ENCODE data around the gene NFIX. TPM values are rescaled to one million over a fixed set of nuclear protein-coding genes. Genes with fewer than 3 reads are reported as not detected.

NFIX gene
- total RNA-seq, 2 experiments from 2014 or later = 4.7 to 5.0 TPM

DNA sequence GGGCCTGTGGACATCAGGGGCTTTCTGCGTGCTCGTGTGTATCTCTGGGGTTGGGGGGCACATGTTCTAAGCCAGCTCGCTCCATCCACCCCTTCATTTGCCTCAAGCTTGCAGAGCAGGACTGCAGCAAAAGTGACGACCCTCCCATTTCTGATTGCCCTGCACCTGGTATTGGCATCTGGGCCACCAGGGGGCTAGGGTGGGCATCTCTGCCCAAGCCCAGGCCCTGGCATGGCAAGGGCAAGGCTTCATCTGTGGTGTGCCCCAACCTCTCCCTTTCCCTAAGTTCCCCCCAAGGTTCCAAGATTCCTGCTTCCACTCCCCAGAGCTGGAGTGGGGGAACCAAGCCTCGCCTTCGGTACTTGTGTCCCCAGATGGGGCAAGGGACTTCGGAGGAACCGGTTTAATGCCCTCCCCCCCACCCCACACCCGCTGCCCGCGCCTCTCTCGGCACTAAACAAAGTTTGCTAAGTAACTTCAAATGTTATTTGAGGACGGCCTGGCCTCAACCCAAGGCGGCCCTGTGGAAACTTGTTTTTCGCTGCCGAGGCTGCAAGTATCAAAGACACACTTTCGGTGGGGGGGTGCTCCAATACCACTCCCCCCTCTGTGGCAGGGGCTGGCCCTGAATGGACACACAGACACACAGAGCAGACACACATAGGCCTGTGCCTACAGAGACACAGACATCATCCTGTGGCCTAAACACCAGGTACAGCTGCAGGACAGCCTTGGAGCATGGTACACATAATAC, 12.2 kb downstream of the NFIX start:
- Mint-ChIP-seq H3K4me3 (no peak overlapping the region), H3K9me3 (no peaks in the 10 kb centered on the region), H3K27me3 (peaks cover 25% of the 10 kb centered on the region), H3K4me1 (ENCODE audit: low read depth) (peaks cover 4% of the 10 kb centered on the region), H3K36me3 (ENCODE audit: low read depth) (no peaks in the 10 kb centered on the region), H3K27ac (no peak overlapping the region)
- intact Hi-C loops (cut with micrococcal nuclease) = no loop called here
- DNase-seq = no peak
- TF ChIP-seq, protein P1, sequence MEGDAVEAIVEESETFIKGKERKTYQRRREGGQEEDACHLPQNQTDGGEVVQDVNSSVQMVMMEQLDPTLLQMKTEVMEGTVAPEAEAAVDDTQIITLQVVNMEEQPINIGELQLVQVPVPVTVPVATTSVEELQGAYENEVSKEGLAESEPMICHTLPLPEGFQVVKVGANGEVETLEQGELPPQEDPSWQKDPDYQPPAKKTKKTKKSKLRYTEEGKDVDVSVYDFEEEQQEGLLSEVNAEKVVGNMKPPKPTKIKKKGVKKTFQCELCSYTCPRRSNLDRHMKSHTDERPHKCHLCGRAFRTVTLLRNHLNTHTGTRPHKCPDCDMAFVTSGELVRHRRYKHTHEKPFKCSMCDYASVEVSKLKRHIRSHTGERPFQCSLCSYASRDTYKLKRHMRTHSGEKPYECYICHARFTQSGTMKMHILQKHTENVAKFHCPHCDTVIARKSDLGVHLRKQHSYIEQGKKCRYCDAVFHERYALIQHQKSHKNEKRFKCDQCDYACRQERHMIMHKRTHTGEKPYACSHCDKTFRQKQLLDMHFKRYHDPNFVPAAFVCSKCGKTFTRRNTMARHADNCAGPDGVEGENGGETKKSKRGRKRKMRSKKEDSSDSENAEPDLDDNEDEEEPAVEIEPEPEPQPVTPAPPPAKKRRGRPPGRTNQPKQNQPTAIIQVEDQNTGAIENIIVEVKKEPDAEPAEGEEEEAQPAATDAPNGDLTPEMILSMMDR (IDR thresholded peaks at IDR 0.05) = no peak
- POLR2A ChIA-PET = interaction anchor here (0.7 kb wide), 1 partner anchor 92 kb away, joined by 3 read pairs; no protein-coding TSS in a partner anchor
- CTCF ChIA-PET = interaction anchor here (0.7 to 2.3 kb wide), 4 partner anchors 26 to 42 kb away, joined by 3 to 16 read pairs (median 6); no protein-coding TSS in a partner anchor
- no peak for ATAC-seq

DNA sequence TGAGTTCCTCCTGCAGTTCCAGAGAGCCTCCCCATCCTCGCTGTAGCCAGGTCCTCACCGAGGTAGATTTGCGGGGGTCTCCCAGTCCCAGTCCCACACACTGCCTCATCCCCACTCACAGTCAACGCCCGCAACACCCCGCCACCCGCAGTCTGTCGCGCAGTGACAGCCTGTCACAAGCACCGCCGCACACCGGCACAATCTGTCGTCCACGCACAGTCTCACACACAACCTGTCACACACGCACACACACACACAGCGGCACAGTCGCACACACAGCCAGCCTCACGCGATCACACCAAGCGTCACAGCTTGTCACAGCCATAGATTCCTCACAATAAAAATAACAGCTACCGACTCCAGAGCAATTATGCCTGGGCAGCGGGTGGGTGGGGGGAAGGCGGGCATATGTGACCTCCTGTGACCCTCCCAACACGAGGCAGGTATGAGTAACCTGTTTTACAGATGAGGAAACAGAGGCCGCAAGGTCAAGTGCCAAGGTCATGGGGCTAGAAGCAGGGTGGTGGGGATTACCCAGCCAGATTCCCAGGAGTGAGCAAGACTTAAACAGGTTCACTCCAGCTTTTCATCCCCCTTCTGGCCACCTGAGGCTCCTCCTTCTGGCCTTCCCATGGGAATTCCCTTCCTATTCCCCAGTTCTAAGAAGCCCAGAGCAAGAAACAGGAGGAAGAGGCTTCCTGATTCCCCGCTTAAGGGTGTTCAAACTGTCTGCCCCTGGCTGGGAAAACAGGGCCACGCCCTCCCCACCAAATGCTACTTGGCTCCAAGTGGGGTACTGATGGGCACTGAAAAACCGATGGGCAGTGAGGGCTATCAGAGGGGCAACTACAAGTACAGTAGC, 13.9 kb downstream of the NFIX start:
- no peak overlapping the region for H3K27ac Mint-ChIP-seq
- CTCF ChIA-PET = interaction anchor here (1.0 to 1.9 kb wide), 2 partner anchors 44 to 52 kb away, joined by 3 to 7 read pairs; no protein-coding TSS in a partner anchor
- POLR2A ChIA-PET = interaction anchor here (0.5 kb wide), 1 partner anchor 17 kb away, joined by 3 read pairs; no protein-coding TSS in a partner anchor
- H3K4me1 Mint-ChIP-seq (ENCODE audit: low read depth) = peaks cover 17% of the 10 kb centered on the region
- peaks cover 1% of the 10 kb centered on the region for H3K36me3 Mint-ChIP-seq (ENCODE audit: low read depth)
- H3K9me3 Mint-ChIP-seq = no peaks in the 10 kb centered on the region
- H3K4me3 Mint-ChIP-seq = no peak overlapping the region
- H3K27me3 Mint-ChIP-seq = peaks cover 38% of the 10 kb centered on the region
- intact Hi-C loops (cut with micrococcal nuclease) = no loop called here
- DNase-seq (no peak), ATAC-seq (no peak)
- TF ChIP-seq, protein P1 (IDR thresholded peaks at IDR 0.05) = no peak

DNA sequence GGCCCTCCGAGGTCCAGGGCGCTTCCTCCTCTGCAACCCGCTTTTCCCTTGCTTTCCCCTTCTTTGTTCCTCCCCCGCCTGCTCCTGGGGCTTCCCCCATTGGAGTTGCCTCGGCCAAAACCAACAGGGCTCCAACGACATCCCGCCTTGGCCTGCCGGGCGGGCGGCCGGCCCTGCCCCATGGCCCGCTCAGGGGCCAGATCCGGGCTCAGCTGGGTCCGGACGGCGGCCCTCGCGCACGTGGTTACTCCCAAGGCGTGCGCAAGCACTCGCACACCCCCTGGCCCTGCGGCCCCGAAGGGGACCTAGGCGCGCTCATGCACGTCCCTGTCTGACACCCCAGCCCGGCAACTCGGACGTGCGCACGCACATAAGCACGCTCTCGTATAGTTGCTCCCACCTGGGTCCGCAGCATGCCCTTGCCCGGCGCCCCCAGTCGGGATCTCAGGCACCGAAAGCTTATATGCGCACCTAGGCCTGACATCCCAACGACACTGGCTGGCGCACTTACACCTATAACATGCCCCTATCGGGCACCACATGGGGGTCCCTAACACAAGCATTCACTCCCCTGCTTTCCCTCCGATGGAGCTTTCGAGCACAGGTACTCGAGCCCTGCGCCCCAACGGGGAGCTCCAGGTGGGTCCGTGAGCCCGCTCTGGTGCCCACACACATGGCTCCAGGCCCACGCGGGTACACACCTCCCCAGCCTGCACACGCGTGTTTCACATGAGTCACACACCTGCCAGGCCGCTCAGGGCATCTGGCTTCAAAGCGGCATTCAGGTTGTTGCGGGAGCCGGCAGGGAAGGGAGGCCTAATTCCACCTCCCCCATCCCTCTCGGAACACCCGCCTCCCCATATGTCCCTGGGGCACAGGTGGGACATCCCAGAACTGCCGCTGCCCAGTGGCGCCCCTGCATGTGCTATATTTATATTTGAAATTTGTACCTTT, 15.0 kb downstream of the NFIX start:
- CTCF ChIA-PET = interaction anchor here (1.7 kb wide), 1 partner anchor 51 kb away, joined by 9 read pairs; no protein-coding TSS in a partner anchor
- POLR2A ChIA-PET = no interaction called here
- H3K27ac Mint-ChIP-seq = no peak overlapping the region
- ATAC-seq (no peak), DNase-seq (no peak)
- no peaks in the 10 kb centered on the region for H3K9me3 Mint-ChIP-seq
- H3K36me3 Mint-ChIP-seq (ENCODE audit: low read depth) = peaks cover 1% of the 10 kb centered on the region
- TF ChIP-seq, protein P1 (IDR thresholded peaks at IDR 0.05) = no peak
- H3K4me1 Mint-ChIP-seq (ENCODE audit: low read depth) = peaks cover 19% of the 10 kb centered on the region
- H3K27me3 Mint-ChIP-seq = peaks cover 46% of the 10 kb centered on the region
- H3K4me3 Mint-ChIP-seq = no peak overlapping the region
- intact Hi-C loops (cut with micrococcal nuclease) = no loop called here

DNA sequence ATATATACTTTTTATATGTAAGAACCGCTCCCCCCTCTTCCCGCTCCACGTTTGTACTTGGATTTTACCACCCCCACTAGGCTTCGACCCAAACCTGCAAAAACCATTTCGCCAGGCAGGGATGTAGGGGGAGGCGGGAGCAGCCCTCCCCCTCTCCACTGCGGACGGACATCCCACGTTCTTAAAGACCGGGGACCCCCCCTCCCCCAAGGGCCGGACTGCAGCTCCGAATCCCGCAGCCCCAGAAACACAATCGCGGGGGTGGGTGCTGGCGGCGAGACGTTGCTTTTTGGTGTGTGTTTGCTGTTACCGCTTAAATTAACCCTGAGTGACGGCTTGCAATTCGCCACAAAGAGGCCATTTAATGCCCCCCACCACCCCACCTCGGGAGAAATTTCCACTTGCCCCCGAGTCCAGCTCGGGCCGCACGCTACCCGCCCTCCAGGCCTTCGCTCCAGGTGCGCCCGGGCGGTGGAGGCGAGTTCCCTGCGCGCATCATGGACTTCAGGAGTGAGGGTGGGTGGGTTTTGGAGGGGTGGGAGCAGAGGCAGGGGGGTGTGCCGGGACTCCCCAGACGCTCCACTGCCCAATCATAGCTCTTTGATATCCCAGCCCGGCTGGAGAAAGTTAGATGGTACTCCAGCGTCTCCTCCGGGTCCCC, 15.8 kb downstream of the NFIX start:
- ATAC-seq = no peak
- Mint-ChIP-seq H3K9me3 (no peaks in the 10 kb centered on the region), H3K27me3 (peaks cover 50% of the 10 kb centered on the region), H3K27ac (no peak overlapping the region), H3K4me1 (ENCODE audit: low read depth) (peaks cover 19% of the 10 kb centered on the region), H3K36me3 (ENCODE audit: low read depth) (peaks cover 1% of the 10 kb centered on the region), H3K4me3 (no peak overlapping the region)
- TF ChIP-seq, protein P1 (IDR thresholded peaks at IDR 0.05) = no peak
- peak; percentile 29 for DNase-seq
- intact Hi-C loops (cut with micrococcal nuclease) = no loop called here
- POLR2A ChIA-PET = no interaction called here
- CTCF ChIA-PET = interaction anchor here (1.7 kb wide), 1 partner anchor 50 kb away, joined by 9 read pairs; no protein-coding TSS in a partner anchor
